Endothelial cell of umbilical vein (primary cell): Measurements from ENCODE around the gene PDZD4. TPM values are rescaled to one million over a fixed set of nuclear protein-coding genes. Genes with fewer than 3 reads are reported as not detected.

Source experiments
- BruUV-seq: library from RNA; stranded (reverse); fragments of 400-500 nt; replicated peaks from 2 replicates; lab custom pipeline; 2021; lab: Mats Ljungman, UMichigan
- CTCF ChIA-PET: fragments of 300-600, 350-600 bp; sonication (Branson Sonifier 250); formaldehyde crosslinking; loops from one replicate; lab custom pipeline; 2021; ENCODE audit warnings: antibody characterized with exemption, inconsistent platforms; lab: Charles Lee
- POLR2A ChIA-PET: fragments of 300-600, 350-600 bp; sonication (Branson Sonifier 250); formaldehyde crosslinking; loops from one replicate; lab custom pipeline; 2021; ENCODE audit warnings: antibody characterized with exemption, inconsistent platforms; lab: Charles Lee
- DNase-seq: peaks from one replicate; pipeline ENCODE4 v3.0.0-alpha.2; 2011; ENCODE audit warnings: low read depth, low spot score
- FAIRE-seq: peaks from 2 replicates; lab custom pipeline; 2011; peaks lifted over from hg19 to GRCh38; lab: Jason Lieb, UNC
- H2AFZ ChIP-seq: 2 replicates; pipeline ENCODE4 v1.6.0; 2012; ENCODE audit warnings: low read depth, low read length, control low read depth, inconsistent platforms
- H3K27ac ChIP-seq: 2 replicates; pipeline ENCODE4 v1.5.1; 2011; ENCODE audit warnings: low read depth, mild to moderate bottlenecking, control low read depth, low read length, moderate library complexity; ENCODE audit not compliant: insufficient read depth
- H3K27me3 ChIP-seq, 2 experiments: 2 replicates each; pipeline versions ENCODE4 v1.6.0 to v1.6.1; 2011; ENCODE audit warnings: low read length in 2 of 2, mixed read lengths in 1 of 2; ENCODE audit not compliant: control insufficient read depth in 2 of 2, insufficient read depth in 2 of 2
- H3K36me3 ChIP-seq, 2 experiments: 2 replicates in 1 of 2; 3 replicates in 1 of 2; pipeline ENCODE4 v1.5.1; 2011; ENCODE audit warnings: low read length in 2 of 2, mild to moderate bottlenecking in 1 of 2, moderate library complexity in 1 of 2; ENCODE audit not compliant: control insufficient read depth in 2 of 2, insufficient read depth in 2 of 2; ENCODE audit errors: extremely low read depth in 1 of 2
- H3K4me1 ChIP-seq: 3 replicates; pipeline ENCODE4 v1.5.1; 2011; ENCODE audit warnings: mild to moderate bottlenecking, low read length; ENCODE audit not compliant: control insufficient read depth, insufficient read depth; ENCODE audit errors: extremely low read depth
- H3K4me2 ChIP-seq: 2 replicates; pipeline ENCODE4 v1.6.1; 2011; ENCODE audit warnings: low read length, control low read depth, mixed read lengths; ENCODE audit not compliant: insufficient read depth
- H3K4me3 ChIP-seq, 3 experiments: fragments of 200-600 bp in 1 of 3; sonication (generic), shearing (Covaris generic) in 1 of 3; replicated peaks in 1 of 3; 2 replicates each; pipeline ENCODE4 v1.5.1; 2011 to 2016; ENCODE audit warnings: control low read depth in 3 of 3, low read length in 3 of 3, mild to moderate bottlenecking in 2 of 3, inconsistent platforms in 1 of 3, low read depth in 1 of 3, moderate library complexity in 1 of 3; ENCODE audit not compliant: insufficient read depth in 1 of 3
- H3K79me2 ChIP-seq: 2 replicates; pipeline ENCODE4 v1.6.0; 2012; ENCODE audit warnings: low read length, inconsistent platforms; ENCODE audit not compliant: control insufficient read depth, insufficient read depth
- H3K9ac ChIP-seq: replicated peaks from 2 replicates; pipeline ENCODE3; 2011; ENCODE audit warnings: low read length, control low read depth; ENCODE audit not compliant: insufficient read depth; ENCODE audit errors: extremely low read depth
- H3K9me1 ChIP-seq: replicated peaks from 3 replicates; pipeline ENCODE4 v1.6.0; 2011; ENCODE audit warnings: mild to moderate bottlenecking, low read length; ENCODE audit not compliant: control insufficient read depth, insufficient read depth; ENCODE audit errors: extremely low read depth
- H3K9me3 ChIP-seq: replicated peaks from 2 replicates; pipeline ENCODE4 v1.5.1; 2012; ENCODE audit warnings: low read length, inconsistent platforms; ENCODE audit not compliant: control insufficient read depth, insufficient read depth
- H4K20me1 ChIP-seq: replicated peaks from 2 replicates; pipeline ENCODE3; 2011; ENCODE audit warnings: mild to moderate bottlenecking, low read length; ENCODE audit not compliant: control insufficient read depth, insufficient read depth; ENCODE audit errors: extremely low read depth
- EZH2 ChIP-seq: IDR thresholded peaks from 2 replicates; pipeline ENCODE4 v1.6.1; 2012; ENCODE audit warnings: borderline replicate concordance, low read depth, mild to moderate bottlenecking, moderate library complexity, low read length, inconsistent platforms; ENCODE audit not compliant: severe bottlenecking
- FOS ChIP-seq: IDR thresholded peaks from 2 replicates; pipeline ENCODE4 v1.6.1; 2011; ENCODE audit warnings: mild to moderate bottlenecking, low read length, moderate library complexity, borderline replicate concordance; ENCODE audit not compliant: insufficient read depth
- GATA2 ChIP-seq: IDR thresholded peaks from 2 replicates; pipeline ENCODE4 v1.7.0; 2011; ENCODE audit warnings: low read depth, mild to moderate bottlenecking, moderate library complexity, mixed read lengths, low read length; ENCODE audit not compliant: insufficient read length, insufficient read depth
- JUN ChIP-seq: IDR thresholded peaks from 2 replicates; pipeline ENCODE4 v1.6.1; 2011; ENCODE audit warnings: borderline replicate concordance, low read depth; ENCODE audit not compliant: insufficient read length, insufficient read depth
- MYC ChIP-seq: IDR thresholded peaks from one replicate; pipeline ENCODE4 v1.6.1; 2011; ENCODE audit warnings: mild to moderate bottlenecking, low read depth, low read length
- POLR2A ChIP-seq: IDR thresholded peaks from 2 replicates; pipeline ENCODE4 v1.6.1; 2012; ENCODE audit warnings: low read depth, mild to moderate bottlenecking, control low read depth, low read length
- POLR2AphosphoS5 ChIP-seq: IDR thresholded peaks from 2 replicates; pipeline ENCODE4 v1.6.1; 2012; ENCODE audit warnings: low read depth, mild to moderate bottlenecking, control low read depth, low read length, moderate library complexity; ENCODE audit not compliant: insufficient read depth
- dilution Hi-C: fragments of 300-500 bp; cut with MboI; formaldehyde crosslinking; loops from one replicate; pipeline ENCODE4 v1.15.0; 2019; ENCODE audit warnings: low sequenced_read_pairs; ENCODE audit not compliant: extremely low pct_ligation_motif_present
- intact Hi-C: fragments of 100-400 bp; cut with micrococcal nuclease; formaldehyde crosslinking; loops from one replicate; pipeline ENCODE4 v1.10.0; 2022
- polyA plus RNA-seq, 4 experiments: library from polyadenylated mRNA; depleted of rRNA in 3 of 4; stranded (reverse) in 3 of 4; unstranded in 1 of 4; fragments of >200 nt; gene quantifications; 2 replicates each; pipeline versions ENCODE4 v1.2.1 to v1.2.3, GENCODE V29; 2011 to 2012; ENCODE audit warnings: missing spikeins in 1 of 4
- total RNA-seq: library from RNA; stranded (reverse); gene quantifications from 2 replicates; pipeline ENCODE4 v1.2.3, GENCODE V29; 2021
- TF ChIP-seq, protein P1 (sequence below): IDR thresholded peaks from 2 replicates; pipeline ENCODE4 v1.6.1; 2011; ENCODE audit not compliant: insufficient read depth, insufficient read length
- TF ChIP-seq, protein P2 (sequence below), 2 donors: IDR thresholded peaks; 1 replicate in 1 of 2; 2 replicates in 1 of 2; pipeline ENCODE4 v1.5.1; 2011; ENCODE audit warnings: low read length in 2 of 2, mild to moderate bottlenecking in 2 of 2, moderate library complexity in 2 of 2, control low read depth in 1 of 2, inconsistent platforms in 1 of 2, low read depth in 1 of 2; ENCODE audit not compliant: insufficient read depth in 1 of 2; ENCODE audit errors: extremely low read depth in 1 of 2

Gene PDZD4
- total and polyA plus RNA-seq, 2 donors (not counting 3 experiments of a cell fraction or from before 2014, with no cell fraction given): 0.07 to 0.09 TPM

DNA sequence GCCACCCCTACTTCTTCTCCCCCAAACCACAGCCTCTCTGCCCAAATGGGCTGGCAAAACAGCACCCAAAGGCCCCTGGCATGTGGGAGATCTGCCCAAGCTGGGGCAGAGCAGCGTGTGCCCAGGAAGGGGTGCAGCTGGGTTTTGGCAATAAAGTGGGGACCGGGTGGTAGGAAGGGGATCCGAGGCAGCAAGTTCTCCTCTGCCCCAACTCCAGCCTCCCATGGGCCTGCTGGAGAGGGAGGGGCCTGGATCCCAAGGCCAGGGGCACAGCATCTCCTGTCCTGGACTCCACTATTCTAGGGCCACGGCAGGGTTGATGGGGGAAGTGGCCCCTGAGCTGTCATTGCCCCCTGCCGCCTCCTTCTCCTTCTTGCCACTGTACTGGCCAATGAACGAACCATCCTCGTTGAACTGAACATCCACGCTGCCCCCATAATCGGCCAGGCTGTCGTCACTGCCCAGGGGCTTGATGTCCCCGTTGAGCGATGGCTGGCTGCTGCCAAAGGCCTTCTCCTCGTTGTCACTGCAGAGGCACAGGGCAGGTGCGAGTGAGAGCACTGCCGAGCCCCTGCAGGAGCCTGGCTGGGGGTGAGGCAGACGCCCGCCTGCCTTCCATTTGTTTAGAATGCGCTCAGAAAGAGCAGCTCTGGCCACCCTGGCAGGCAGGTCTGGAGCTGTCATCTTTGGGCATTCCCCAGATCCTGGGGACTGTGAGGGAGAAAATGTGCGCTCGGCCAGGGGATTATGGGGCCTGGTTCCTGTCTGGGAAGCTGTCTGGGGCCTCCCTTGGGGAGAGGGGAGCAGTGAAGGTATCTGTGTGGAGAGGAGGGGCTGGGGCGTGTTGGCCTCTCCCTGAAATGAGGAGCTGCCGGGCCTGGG lies 32.3 kb upstream of the PDZD4 start:
- H3K9ac ChIP-seq: no peak overlapping the region
- FAIRE-seq: no peak
- TF ChIP-seq FOS: no peak
- no peak for TF ChIP-seq MYC
- TF ChIP-seq EZH2: no peak
- TF ChIP-seq POLR2AphosphoS5: no peak
- TF ChIP-seq, protein P1, sequence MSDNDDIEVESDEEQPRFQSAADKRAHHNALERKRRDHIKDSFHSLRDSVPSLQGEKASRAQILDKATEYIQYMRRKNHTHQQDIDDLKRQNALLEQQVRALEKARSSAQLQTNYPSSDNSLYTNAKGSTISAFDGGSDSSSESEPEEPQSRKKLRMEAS: no peak
- TF ChIP-seq, protein P2, sequence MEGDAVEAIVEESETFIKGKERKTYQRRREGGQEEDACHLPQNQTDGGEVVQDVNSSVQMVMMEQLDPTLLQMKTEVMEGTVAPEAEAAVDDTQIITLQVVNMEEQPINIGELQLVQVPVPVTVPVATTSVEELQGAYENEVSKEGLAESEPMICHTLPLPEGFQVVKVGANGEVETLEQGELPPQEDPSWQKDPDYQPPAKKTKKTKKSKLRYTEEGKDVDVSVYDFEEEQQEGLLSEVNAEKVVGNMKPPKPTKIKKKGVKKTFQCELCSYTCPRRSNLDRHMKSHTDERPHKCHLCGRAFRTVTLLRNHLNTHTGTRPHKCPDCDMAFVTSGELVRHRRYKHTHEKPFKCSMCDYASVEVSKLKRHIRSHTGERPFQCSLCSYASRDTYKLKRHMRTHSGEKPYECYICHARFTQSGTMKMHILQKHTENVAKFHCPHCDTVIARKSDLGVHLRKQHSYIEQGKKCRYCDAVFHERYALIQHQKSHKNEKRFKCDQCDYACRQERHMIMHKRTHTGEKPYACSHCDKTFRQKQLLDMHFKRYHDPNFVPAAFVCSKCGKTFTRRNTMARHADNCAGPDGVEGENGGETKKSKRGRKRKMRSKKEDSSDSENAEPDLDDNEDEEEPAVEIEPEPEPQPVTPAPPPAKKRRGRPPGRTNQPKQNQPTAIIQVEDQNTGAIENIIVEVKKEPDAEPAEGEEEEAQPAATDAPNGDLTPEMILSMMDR (IDR thresholded peaks at IDR 0.05; ENCODE audit: extremely low read depth in 1 of 2, insufficient read depth in 1 of 2, low read depth in 1 of 2, low read length in 2 of 2): no peak
- TF ChIP-seq JUN: no peak
- no peak for TF ChIP-seq POLR2A
- TF ChIP-seq GATA2: no peak

More for the DNA sequence above, 32.3 kb upstream of the PDZD4 start:
- no peaks in the 10 kb centered on the region for H3K27me3 ChIP-seq
- no peaks in the 10 kb centered on the region for H3K9me1 ChIP-seq
- intact Hi-C loops: no loop called here
- dilution Hi-C loops: no loop called here
- H3K4me2 ChIP-seq: no peak overlapping the region
- H4K20me1 ChIP-seq: no peaks in the 10 kb centered on the region
- H3K4me3 ChIP-seq: no peak overlapping the region
- no peak for DNase-seq
- no peaks in the 10 kb centered on the region for H3K79me2 ChIP-seq
- H3K27ac ChIP-seq: no peak overlapping the region
- no peaks in the 10 kb centered on the region for H3K4me1 ChIP-seq
- no peak overlapping the region for H2AFZ ChIP-seq
- H3K36me3 ChIP-seq: no peaks in the 10 kb centered on the region
- BruUV-seq: no TSS peak
- CTCF ChIA-PET: no interaction called here
- no peaks in the 10 kb centered on the region for H3K9me3 ChIP-seq
- POLR2A ChIA-PET: no interaction called here
